Loucy (cell line): Measurements from ENCODE around the gene APOF.

Experiments
- H2AFZ ChIP-seq: fragments of 200-600 bp; sonication (generic); 2 replicates; pipeline ENCODE4 v1.6.0; 2016; ENCODE audit warnings: antibody characterized with exemption, mild to moderate bottlenecking, low read length, moderate library complexity
- H3F3A ChIP-seq: fragments of 200-600 bp; 2 replicates; pipeline ENCODE4 v1.6.0; 2016; ENCODE audit warnings: antibody characterized with exemption, low read depth, mild to moderate bottlenecking
- H3K27me3 ChIP-seq: fragments of 200-600 bp; sonication (generic); 2 replicates; pipeline ENCODE4 v1.6.1; 2014; ENCODE audit warnings: low read length, mild to moderate bottlenecking; ENCODE audit not compliant: insufficient read depth, poor library complexity, severe bottlenecking
- H3K36me3 ChIP-seq: fragments of 200-600 bp; sonication (generic); 2 replicates; pipeline ENCODE4 v1.6.1; 2016; ENCODE audit warnings: low read length; ENCODE audit not compliant: insufficient read depth
- H3K4me1 ChIP-seq: fragments of 200-600 bp; sonication (generic); 2 replicates; pipeline ENCODE4 v1.5.1; 2014; ENCODE audit warnings: low read length, mild to moderate bottlenecking; ENCODE audit not compliant: insufficient read depth, poor library complexity, severe bottlenecking
- H3K4me2 ChIP-seq: fragments of 200-600 bp; sonication (generic); 2 replicates; pipeline ENCODE4 v1.6.0; 2014; ENCODE audit warnings: antibody characterized with exemption, low read length, low read depth, mild to moderate bottlenecking; ENCODE audit not compliant: poor library complexity, severe bottlenecking
- H3K4me3 ChIP-seq: fragments of 200-600 bp; sonication (generic); 2 replicates; pipeline ENCODE4 v1.5.1; 2014; ENCODE audit warnings: low read length, mild to moderate bottlenecking, mixed read lengths; ENCODE audit not compliant: poor library complexity, severe bottlenecking
- H3K79me2 ChIP-seq: fragments of 200-600 bp; sonication (generic); 2 replicates; pipeline ENCODE4 v1.6.1; 2014; ENCODE audit warnings: low read length; ENCODE audit not compliant: insufficient read depth
- H3K9ac ChIP-seq: fragments of 200-600 bp; sonication (generic); 2 replicates; pipeline ENCODE4 v1.6.0; 2014; ENCODE audit warnings: mild to moderate bottlenecking, low read depth, low read length, moderate library complexity; ENCODE audit not compliant: poor library complexity, severe bottlenecking
- H3K9me2 ChIP-seq: fragments of 200-600 bp; sonication (generic); replicated peaks from 2 replicates; pipeline ENCODE4 v1.6.1; 2016; ENCODE audit warnings: low read depth, low read length, mixed read lengths
- H3K9me3 ChIP-seq: fragments of 200-600 bp; sonication (generic); 2 replicates; pipeline ENCODE4 v1.6.1; 2014; ENCODE audit warnings: mild to moderate bottlenecking, antibody characterized with exemption, low read length, low read depth; ENCODE audit not compliant: insufficient read depth
- H4K20me1 ChIP-seq: fragments of 200-600 bp; sonication (generic); 2 replicates; pipeline ENCODE4 v1.6.0; 2014; ENCODE audit warnings: antibody characterized with exemption, low read length, mild to moderate bottlenecking; ENCODE audit not compliant: insufficient read depth, poor library complexity, severe bottlenecking
- CTCF ChIP-seq: fragments of 200-600 bp; sonication (generic); conservative IDR thresholded peaks from 2 replicates; pipeline ENCODE4 v1.5.1; 2014; ENCODE audit warnings: mild to moderate bottlenecking, antibody characterized with exemption, low read length
- EZH2phosphoT487 ChIP-seq: fragments of 200-600 bp; IDR thresholded peaks from 2 replicates; pipeline ENCODE4 v1.6.1; 2018; ENCODE audit warnings: antibody characterized with exemption, mild to moderate bottlenecking, moderate library complexity, borderline replicate concordance

APOF gene

GRCh38 chr12:56362130-56363059 is at the start of gene APOF:
APOF (minus strand) TSS chr12:56362857; CDS start chr12:56362745, 112 bp downstream.
- H3K36me3 ChIP-seq: no peaks in the 10 kb centered on the region
- no peak within 1 kb of the TSS for H3K4me3 ChIP-seq
- no peak for TF ChIP-seq CTCF
- H3F3A ChIP-seq: no peaks in the 10 kb centered on the region
- H3K79me2 ChIP-seq: peaks cover 21% of the 10 kb centered on the region
- H3K9me3 ChIP-seq: no peaks in the 10 kb centered on the region
- no peaks in the 10 kb centered on the region for H4K20me1 ChIP-seq
- peaks cover 15% of the 10 kb centered on the region for H3K4me1 ChIP-seq
- no peak within 1 kb of the TSS for H3K9ac ChIP-seq
- no peak within 1 kb of the TSS for H2AFZ ChIP-seq
- no peaks in the 10 kb centered on the region for H3K9me2 ChIP-seq
- peak within 1 kb of the TSS; percentile 85 for H3K4me2 ChIP-seq
- H3K27me3 ChIP-seq: no peaks in the 10 kb centered on the region

GRCh38 chr12:56411781-56412639 is 49.4 kb upstream of the APOF start:
- H3K79me2 ChIP-seq: no peaks in the 10 kb centered on the region
- no peak overlapping the region for H2AFZ ChIP-seq
- no peaks in the 10 kb centered on the region for H3K9me3 ChIP-seq
- no peaks in the 10 kb centered on the region for H3F3A ChIP-seq
- no peaks in the 10 kb centered on the region for H3K4me1 ChIP-seq
- H4K20me1 ChIP-seq: no peaks in the 10 kb centered on the region
- H3K9me2 ChIP-seq: no peaks in the 10 kb centered on the region
- TF ChIP-seq EZH2phosphoT487: no peak
- no peak for TF ChIP-seq CTCF
- H3K4me2 ChIP-seq: no peak overlapping the region
- H3K4me3 ChIP-seq: no peak overlapping the region
- H3K9ac ChIP-seq: no peak overlapping the region
- H3K36me3 ChIP-seq: peaks cover 2% of the 10 kb centered on the region; the same call in 1 of the 2 replicates
- no peaks in the 10 kb centered on the region for H3K27me3 ChIP-seq

- no peaks in the 10 kb centered on the region for H3K9me2 ChIP-seq
- H3K9me3 ChIP-seq: no peaks in the 10 kb centered on the region
- H3K79me2 ChIP-seq: no peaks in the 10 kb centered on the region
- no peak overlapping the region for H3K4me3 ChIP-seq
- H3K27me3 ChIP-seq: no peaks in the 10 kb centered on the region
- TF ChIP-seq CTCF (no peak), EZH2phosphoT487 (no peak)
- no peaks in the 10 kb centered on the region for H3F3A ChIP-seq
- no peak overlapping the region for H3K4me2 ChIP-seq
- H3K4me1 ChIP-seq: no peaks in the 10 kb centered on the region
- H3K9ac ChIP-seq: no peak overlapping the region
- H2AFZ ChIP-seq: no peak overlapping the region
- H4K20me1 ChIP-seq: no peaks in the 10 kb centered on the region
- no peaks in the 10 kb centered on the region for H3K36me3 ChIP-seq
Measured at GRCh38 chr12:56410768-56411167, 48.1 kb upstream of the APOF start.
